ENCODE data around the gene PLAC8.

DNA sequence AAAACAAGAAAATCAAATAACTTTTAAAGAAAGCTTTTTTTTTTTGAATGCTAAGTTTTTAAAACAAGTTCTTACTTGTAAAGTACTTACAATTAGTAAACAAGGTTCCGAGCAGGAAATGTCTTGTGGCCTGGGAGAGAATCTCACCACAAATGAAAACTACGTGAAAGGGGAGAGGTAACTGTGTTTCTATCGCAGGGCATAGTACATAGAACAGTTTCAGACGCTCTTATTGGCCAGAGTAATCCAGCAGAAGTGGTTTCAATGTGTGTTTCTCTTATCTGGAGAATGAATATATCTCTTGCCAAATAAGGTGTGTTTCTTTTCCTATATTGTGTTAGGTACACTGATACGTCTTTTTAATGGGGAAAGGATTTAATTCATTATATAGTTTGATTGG lies at the start of gene PLAC8:
- TF ChIP-seq, protein P1, sequence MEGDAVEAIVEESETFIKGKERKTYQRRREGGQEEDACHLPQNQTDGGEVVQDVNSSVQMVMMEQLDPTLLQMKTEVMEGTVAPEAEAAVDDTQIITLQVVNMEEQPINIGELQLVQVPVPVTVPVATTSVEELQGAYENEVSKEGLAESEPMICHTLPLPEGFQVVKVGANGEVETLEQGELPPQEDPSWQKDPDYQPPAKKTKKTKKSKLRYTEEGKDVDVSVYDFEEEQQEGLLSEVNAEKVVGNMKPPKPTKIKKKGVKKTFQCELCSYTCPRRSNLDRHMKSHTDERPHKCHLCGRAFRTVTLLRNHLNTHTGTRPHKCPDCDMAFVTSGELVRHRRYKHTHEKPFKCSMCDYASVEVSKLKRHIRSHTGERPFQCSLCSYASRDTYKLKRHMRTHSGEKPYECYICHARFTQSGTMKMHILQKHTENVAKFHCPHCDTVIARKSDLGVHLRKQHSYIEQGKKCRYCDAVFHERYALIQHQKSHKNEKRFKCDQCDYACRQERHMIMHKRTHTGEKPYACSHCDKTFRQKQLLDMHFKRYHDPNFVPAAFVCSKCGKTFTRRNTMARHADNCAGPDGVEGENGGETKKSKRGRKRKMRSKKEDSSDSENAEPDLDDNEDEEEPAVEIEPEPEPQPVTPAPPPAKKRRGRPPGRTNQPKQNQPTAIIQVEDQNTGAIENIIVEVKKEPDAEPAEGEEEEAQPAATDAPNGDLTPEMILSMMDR (conservative IDR thresholded peaks at IDR 0.05; ENCODE audit: low read depth, low read length), result no peak
- no peak for TF ChIP-seq EZH2phosphoT487 (IDR thresholded peaks at IDR 0.05; ENCODE audit: borderline replicate concordance, low read length)
- no peak for TF ChIP-seq EZH2 (IDR thresholded peaks at IDR 0.05; ENCODE audit: low read length, unreplicated experiment)
